Measurements from ENCODE around the gene LCMT1. TPM values are rescaled to one million over a fixed set of nuclear protein-coding genes. Genes with fewer than 3 reads are reported as not detected.

The LCMT1 gene
- total and polyA plus RNA-seq, 4 donors, result 23.9 to 29.9 (median 27.4) TPM

- intact Hi-C loops (cut with DNase I), result no loop called here
- no peaks in the 10 kb centered on the region for H3K4me1 ChIP-seq (ENCODE audit: control insufficient read depth in 1 of 2, insufficient read depth in 2 of 2, low read length in 2 of 2)
Observed at GRCh38 chr16:25073854-25074253, 37.7 kb upstream of the LCMT1 start.

GRCh38 chr16:25078386-25078978 is 33.1 kb upstream of the LCMT1 start:
- no peaks in the 10 kb centered on the region for H3K36me3 ChIP-seq (ENCODE audit: control insufficient read depth in 1 of 2, insufficient read depth in 2 of 2, low read length in 1 of 2)
- no peak for ATAC-seq (ENCODE audit: low FRiP score)
- intact Hi-C loops (cut with DNase I), result no loop called here

More at GRCh38 chr16:25073854-25074253, 37.7 kb upstream of the LCMT1 start:
- Histone ChIP-seq H3K36me3 (ENCODE audit: control insufficient read depth in 1 of 2, insufficient read depth in 2 of 2, low read length in 1 of 2) (no peaks in the 10 kb centered on the region), H3K9me3 (ENCODE audit: control insufficient read depth, low read length) (no peaks in the 10 kb centered on the region), H3K27ac (ENCODE audit: low read depth in 1 of 2, low read length in 2 of 2) (no peak overlapping the region), H3K4me3 (ENCODE audit: low read length in 2 of 2) (no peak overlapping the region), H3K27me3 (ENCODE audit: control insufficient read depth in 1 of 2, insufficient read depth in 2 of 2, low read length in 1 of 2) (no peaks in the 10 kb centered on the region)
- ATAC-seq (ENCODE audit: low FRiP score) (no peak), DNase-seq (no peak)
- WGBS, 2 donors, result 93 to 95% methylated on average over 2 of the region's 2 CpGs

GRCh38 chr16:25079637-25080378 is 31.7 kb upstream of the LCMT1 start:
- Histone ChIP-seq H3K4me1 (ENCODE audit: control insufficient read depth in 1 of 2, insufficient read depth in 2 of 2, low read length in 2 of 2) (no peaks in the 10 kb centered on the region), H3K36me3 (ENCODE audit: control insufficient read depth in 1 of 2, insufficient read depth in 2 of 2, low read length in 1 of 2) (no peaks in the 10 kb centered on the region), H3K9me3 (ENCODE audit: control insufficient read depth, low read length) (no peaks in the 10 kb centered on the region), H3K27ac (ENCODE audit: low read depth in 1 of 2, low read length in 2 of 2) (no peak overlapping the region), H3K27me3 (ENCODE audit: control insufficient read depth in 1 of 2, insufficient read depth in 2 of 2, low read length in 1 of 2) (no peaks in the 10 kb centered on the region), H3K4me3 (ENCODE audit: low read length in 2 of 2) (no peak overlapping the region)
- WGBS, 2 donors, result 61 to 86% methylated on average over 4 of the region's 4 CpGs
- intact Hi-C loops (cut with DNase I), result no loop called here
- DNase-seq (no peak), ATAC-seq (ENCODE audit: low FRiP score) (no peak)

More at GRCh38 chr16:25078386-25078978, 33.1 kb upstream of the LCMT1 start:
- H3K9me3 ChIP-seq (ENCODE audit: control insufficient read depth, low read length), result no peaks in the 10 kb centered on the region
- no peaks in the 10 kb centered on the region for H3K4me1 ChIP-seq (ENCODE audit: control insufficient read depth in 1 of 2, insufficient read depth in 2 of 2, low read length in 2 of 2)
- no peak overlapping the region for H3K27ac ChIP-seq (ENCODE audit: low read depth in 1 of 2, low read length in 2 of 2)
- WGBS, 2 donors, result 93 to 99% methylated on average over 2 of the region's 2 CpGs
- H3K4me3 ChIP-seq (ENCODE audit: low read length in 2 of 2), result no peak overlapping the region
- H3K27me3 ChIP-seq (ENCODE audit: control insufficient read depth in 1 of 2, insufficient read depth in 2 of 2, low read length in 1 of 2), result no peaks in the 10 kb centered on the region
- DNase-seq, result no peak

- no peak for ATAC-seq (ENCODE audit: low FRiP score)
- WGBS, 2 donors, result 83 to 87% methylated on average over 5 of the region's 5 CpGs
- no peak for DNase-seq
- H3K4me3 ChIP-seq (ENCODE audit: low read length in 2 of 2), result no peak overlapping the region
- H3K36me3 ChIP-seq (ENCODE audit: control insufficient read depth in 1 of 2, insufficient read depth in 2 of 2, low read length in 1 of 2), result no peaks in the 10 kb centered on the region
- no peak overlapping the region for H3K27ac ChIP-seq (ENCODE audit: low read depth in 1 of 2, low read length in 2 of 2)
- intact Hi-C loops (cut with DNase I), result no loop called here
- H3K27me3 ChIP-seq (ENCODE audit: control insufficient read depth in 1 of 2, insufficient read depth in 2 of 2, low read length in 1 of 2), result no peaks in the 10 kb centered on the region
- H3K9me3 ChIP-seq (ENCODE audit: control insufficient read depth, low read length), result no peaks in the 10 kb centered on the region
- no peaks in the 10 kb centered on the region for H3K4me1 ChIP-seq (ENCODE audit: control insufficient read depth in 1 of 2, insufficient read depth in 2 of 2, low read length in 2 of 2)
Observed at GRCh38 chr16:25080420-25081131, 31.0 kb upstream of the LCMT1 start.

GRCh38 chr16:25081702-25082101 is 29.8 kb upstream of the LCMT1 start:
- no peak overlapping the region for H3K27ac ChIP-seq (ENCODE audit: low read depth in 1 of 2, low read length in 2 of 2)
- no peak overlapping the region for H3K4me3 ChIP-seq (ENCODE audit: low read length in 2 of 2)
- DNase-seq (no peak), ATAC-seq (ENCODE audit: low FRiP score) (no peak)
- no peaks in the 10 kb centered on the region for H3K27me3 ChIP-seq (ENCODE audit: control insufficient read depth in 1 of 2, insufficient read depth in 2 of 2, low read length in 1 of 2)
- 85 to 89% methylated on average over 9 of the region's 9 CpGs for WGBS, 2 donors
- intact Hi-C loops (cut with DNase I), result no loop called here
- H3K4me1 ChIP-seq (ENCODE audit: control insufficient read depth in 1 of 2, insufficient read depth in 2 of 2, low read length in 2 of 2), result no peaks in the 10 kb centered on the region
- H3K36me3 ChIP-seq (ENCODE audit: control insufficient read depth in 1 of 2, insufficient read depth in 2 of 2, low read length in 1 of 2), result no peaks in the 10 kb centered on the region
- no peaks in the 10 kb centered on the region for H3K9me3 ChIP-seq (ENCODE audit: control insufficient read depth, low read length)

- DNase-seq, result no peak
- no peak overlapping the region for H3K4me3 ChIP-seq (ENCODE audit: low read length in 2 of 2)
- H3K9me3 ChIP-seq (ENCODE audit: control insufficient read depth, low read length), result no peaks in the 10 kb centered on the region
- no peaks in the 10 kb centered on the region for H3K4me1 ChIP-seq (ENCODE audit: control insufficient read depth in 1 of 2, insufficient read depth in 2 of 2, low read length in 2 of 2)
- H3K36me3 ChIP-seq (ENCODE audit: control insufficient read depth in 1 of 2, insufficient read depth in 2 of 2, low read length in 1 of 2), result no peaks in the 10 kb centered on the region
- intact Hi-C loops (cut with DNase I), result no loop called here
- no peak for ATAC-seq (ENCODE audit: low FRiP score)
- no peaks in the 10 kb centered on the region for H3K27me3 ChIP-seq (ENCODE audit: control insufficient read depth in 1 of 2, insufficient read depth in 2 of 2, low read length in 1 of 2)
- 77 to 90% methylated on average over 6 of the region's 6 CpGs for WGBS, 2 donors
- no peak overlapping the region for H3K27ac ChIP-seq (ENCODE audit: low read depth in 1 of 2, low read length in 2 of 2)
Observed at GRCh38 chr16:25083065-25083464, 28.5 kb upstream of the LCMT1 start.

GRCh38 chr16:25083701-25084100 is 27.8 kb upstream of the LCMT1 start:
- WGBS, 2 donors, result 84 to 87% methylated on average over 6 of the region's 6 CpGs
- no peak overlapping the region for H3K27ac ChIP-seq (ENCODE audit: low read depth in 1 of 2, low read length in 2 of 2)
- no peaks in the 10 kb centered on the region for H3K27me3 ChIP-seq (ENCODE audit: control insufficient read depth in 1 of 2, insufficient read depth in 2 of 2, low read length in 1 of 2)
- no peaks in the 10 kb centered on the region for H3K9me3 ChIP-seq (ENCODE audit: control insufficient read depth, low read length)
- no peak overlapping the region for H3K4me3 ChIP-seq (ENCODE audit: low read length in 2 of 2)
- H3K4me1 ChIP-seq (ENCODE audit: control insufficient read depth in 1 of 2, insufficient read depth in 2 of 2, low read length in 2 of 2), result no peaks in the 10 kb centered on the region
- no peak for DNase-seq
- intact Hi-C loops (cut with DNase I), result no loop called here
- no peaks in the 10 kb centered on the region for H3K36me3 ChIP-seq (ENCODE audit: control insufficient read depth in 1 of 2, insufficient read depth in 2 of 2, low read length in 1 of 2)
- ATAC-seq (ENCODE audit: low FRiP score), result no peak

GRCh38 chr16:25084797-25085196 is 26.7 kb upstream of the LCMT1 start:
- H3K27me3 ChIP-seq (ENCODE audit: control insufficient read depth in 1 of 2, insufficient read depth in 2 of 2, low read length in 1 of 2), result no peaks in the 10 kb centered on the region
- H3K4me3 ChIP-seq (ENCODE audit: low read length in 2 of 2), result no peak overlapping the region
- DNase-seq (no peak), ATAC-seq (ENCODE audit: low FRiP score) (no peak)
- H3K9me3 ChIP-seq (ENCODE audit: control insufficient read depth, low read length), result no peaks in the 10 kb centered on the region
- intact Hi-C loops (cut with DNase I), result no loop called here
- WGBS, 2 donors, result 72% methylated on average over 6 of the region's 6 CpGs
- H3K27ac ChIP-seq (ENCODE audit: low read depth in 1 of 2, low read length in 2 of 2), result no peak overlapping the region
- no peaks in the 10 kb centered on the region for H3K4me1 ChIP-seq (ENCODE audit: control insufficient read depth in 1 of 2, insufficient read depth in 2 of 2, low read length in 2 of 2)
- no peaks in the 10 kb centered on the region for H3K36me3 ChIP-seq (ENCODE audit: control insufficient read depth in 1 of 2, insufficient read depth in 2 of 2, low read length in 1 of 2)
